Measurements from ENCODE around the gene ABCB6. TPM values are rescaled to one million over a fixed set of nuclear protein-coding genes. Genes with fewer than 3 reads are reported as not detected.
"Not testable (repeated sequence)": the region's sequence is repeated elsewhere in the genome, so short reads cannot be mapped to it uniquely, and the experiment has no call there.

Gene ABCB6
- total RNA-seq, 4 donors from 2014 or later = 17.4 to 27.3 (median 19.6) TPM

GRCh38 chr2:219204425-219205164 is 14.2 kb downstream of the ABCB6 start:
- H3K4me3 ChIP-seq = no peak overlapping the region
- no peaks in the 10 kb centered on the region for H3K9me3 ChIP-seq
- H3K27ac ChIP-seq (replicated peaks in 1 of 4) = no peak overlapping the region
- 94% methylated on average over 7 of the region's 7 CpGs for WGBS
- intact Hi-C loops (cut with DNase I) = loop anchor here (5.0 kb wide), 1 partner anchor 42 kb away; the partner anchor contains the start of gene NHEJ1
- peaks cover 0 to 10% (median 1%) of the 10 kb centered on the region in 4 donors for H3K27me3 ChIP-seq
- H3K36me3 ChIP-seq = peaks cover 0 to 16% (median 16%) of the 10 kb centered on the region in 4 donors
- peaks cover 17 to 24% (median 23%) of the 10 kb centered on the region in 4 donors for H3K4me1 ChIP-seq
- no peak for TF ChIP-seq POLR2AphosphoS5 (IDR thresholded peaks at IDR 0.05)
- TF ChIP-seq CTCF (IDR thresholded peaks at IDR 0.05) = no peak
- TF ChIP-seq EP300 (IDR thresholded peaks at IDR 0.05) = no peak
- no peak for DNase-seq (ENCODE audit: extremely low spot score)

- H3K27ac ChIP-seq (replicated peaks in 1 of 4); intact Hi-C loops (cut with DNase I); H3K4me3 ChIP-seq; H3K36me3 ChIP-seq; H3K9me3 ChIP-seq; H3K4me1 ChIP-seq; DNase-seq (ENCODE audit: extremely low spot score): not testable (repeated sequence)
- 80% methylated on average over 2 of the region's 21 CpGs for WGBS
- peaks cover 0 to 28% (median under 1%) of the 10 kb centered on the region in 4 donors for H3K27me3 ChIP-seq
These were observed 17.4 kb downstream of the ABCB6 start for GRCh38 chr2:219201331-219201730.

DNA sequence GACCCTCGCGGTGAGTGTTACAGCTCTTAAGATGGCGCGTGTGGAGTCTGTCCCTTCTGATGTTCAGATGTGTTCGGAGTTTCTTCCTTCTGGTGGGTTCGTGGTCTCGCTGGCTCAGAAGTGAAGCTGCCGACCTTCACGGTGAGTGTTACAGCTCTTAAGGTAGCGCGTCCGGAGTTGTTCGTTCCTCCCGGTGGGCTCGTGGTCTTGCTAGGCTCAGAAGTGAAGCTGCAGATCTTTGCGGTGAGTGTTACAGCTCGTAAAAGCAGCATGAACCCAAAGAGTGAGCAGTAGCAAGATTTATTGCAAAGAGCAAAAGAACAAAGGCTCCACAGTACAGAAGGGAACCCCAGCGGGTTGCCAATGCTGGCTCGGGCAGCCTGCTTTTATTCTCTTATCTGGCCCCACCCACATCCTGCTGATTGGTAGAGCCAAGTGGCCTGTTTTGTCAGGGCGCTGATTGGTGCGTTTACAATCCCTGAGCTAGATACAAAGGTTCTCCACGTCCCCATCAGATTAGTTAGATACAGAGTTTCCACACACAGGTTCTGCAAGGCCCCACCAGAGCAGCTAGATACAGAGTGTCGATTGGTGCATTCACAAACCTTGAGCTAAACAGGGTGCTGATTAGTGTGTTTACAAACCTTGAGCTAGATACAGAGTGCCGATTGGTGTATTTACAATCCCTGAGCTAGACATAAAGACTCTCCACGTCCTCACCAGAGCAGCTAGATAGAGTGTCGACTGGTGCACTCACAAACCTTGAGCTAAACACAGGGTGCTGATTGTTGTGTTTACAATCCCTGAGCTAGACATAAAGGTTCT is 18.0 kb downstream of the ABCB6 start:
- H3K4me1 ChIP-seq; intact Hi-C loops (cut with DNase I); H3K9me3 ChIP-seq; H3K27ac ChIP-seq (replicated peaks in 1 of 4); H3K4me3 ChIP-seq; H3K36me3 ChIP-seq: not testable (repeated sequence)
- DNase-seq (ENCODE audit: extremely low spot score) = peak; percentile 50
- WGBS = 90% methylated on average over 26 of the region's 26 CpGs
- H3K27me3 ChIP-seq = peaks cover 0 to 28% (median 0%) of the 10 kb centered on the region in 4 donors

DNA sequence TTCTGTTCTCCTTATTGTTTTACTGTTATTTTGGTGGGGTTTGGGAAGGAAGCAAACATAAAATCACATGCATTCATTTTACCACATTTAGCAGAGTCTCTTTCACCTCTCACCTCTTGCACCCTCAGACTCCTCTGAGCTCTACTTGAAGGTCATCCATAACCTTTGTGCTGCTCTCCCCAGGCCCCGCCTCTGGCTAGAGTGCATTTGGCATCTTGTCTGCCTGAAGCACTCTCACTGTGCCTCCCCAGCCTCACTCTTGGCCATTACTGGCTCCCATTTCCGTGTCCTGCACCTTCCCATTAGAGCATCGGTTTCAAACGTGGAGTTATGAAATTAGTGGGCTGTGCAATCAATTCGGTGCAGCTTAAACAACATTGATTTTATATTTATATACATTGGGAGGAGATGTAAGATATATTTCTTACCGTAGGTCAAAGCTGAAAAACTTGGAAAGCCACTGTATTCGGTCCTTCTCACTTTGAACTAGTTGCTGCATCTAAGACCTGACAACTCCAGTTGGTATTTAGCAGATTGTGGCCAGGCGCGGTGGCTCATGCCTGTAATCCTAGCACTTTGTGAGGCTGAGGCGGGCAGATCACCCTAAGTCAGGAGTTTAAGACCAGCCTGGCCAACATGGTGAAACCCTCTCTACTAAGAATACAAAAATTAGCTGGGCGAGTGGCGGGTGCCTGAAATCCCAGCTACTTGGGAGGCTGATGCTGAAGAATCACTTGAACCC is 19.1 kb downstream of the ABCB6 start:
- no peak for TF ChIP-seq EP300 (IDR thresholded peaks at IDR 0.05)
- H3K4me1 ChIP-seq = no peaks in the 10 kb centered on the region
- intact Hi-C loops (cut with DNase I) = no loop called here
- no peaks in the 10 kb centered on the region for H3K9me3 ChIP-seq
- H3K4me3 ChIP-seq = no peak overlapping the region
- peaks cover 0 to 28% (median 0%) of the 10 kb centered on the region in 4 donors for H3K27me3 ChIP-seq
- no peaks in the 10 kb centered on the region for H3K36me3 ChIP-seq
- no peak overlapping the region for H3K27ac ChIP-seq (replicated peaks in 1 of 4)
- peak; percentile 10 for DNase-seq (ENCODE audit: extremely low spot score)
- WGBS = 85% methylated on average over 12 of the region's 12 CpGs

DNA sequence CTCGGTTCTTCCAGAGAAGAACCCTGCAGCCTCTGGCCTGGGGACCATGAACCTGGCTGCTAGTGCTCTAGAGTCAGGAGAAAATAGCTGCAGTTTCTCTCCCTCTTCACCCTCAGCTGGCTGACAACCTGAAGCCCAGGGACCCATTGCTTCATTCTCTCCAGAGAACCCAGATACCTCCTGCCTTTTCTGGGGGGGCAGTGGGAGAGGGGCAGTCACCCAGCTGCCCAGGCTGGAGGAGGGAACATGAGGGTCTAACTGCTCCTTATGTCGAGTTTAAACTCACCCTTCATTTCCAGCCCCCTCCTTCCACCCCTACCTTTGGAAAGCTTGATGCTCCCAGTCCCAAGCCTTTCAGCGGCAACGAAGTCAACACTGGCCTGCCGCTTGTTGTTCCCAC is 19.8 kb downstream of the ABCB6 start:
- WGBS = 76% methylated on average over 5 of the region's 5 CpGs
- no peak overlapping the region for H3K4me3 ChIP-seq
- no peak for TF ChIP-seq POLR2A (IDR thresholded peaks at IDR 0.05; ENCODE audit: low read depth)
- TF ChIP-seq EP300 (IDR thresholded peaks at IDR 0.05) = no peak
- TF ChIP-seq CTCF (IDR thresholded peaks at IDR 0.05) = no peak
- TF ChIP-seq POLR2AphosphoS5 (IDR thresholded peaks at IDR 0.05) = no peak
- H3K36me3 ChIP-seq = no peaks in the 10 kb centered on the region
- H3K27ac ChIP-seq (replicated peaks in 1 of 4) = no peak overlapping the region
- peaks cover 0 to 28% (median 0%) of the 10 kb centered on the region in 4 donors for H3K27me3 ChIP-seq
- intact Hi-C loops (cut with DNase I) = no loop called here
- no peaks in the 10 kb centered on the region for H3K9me3 ChIP-seq
- DNase-seq (ENCODE audit: extremely low spot score) = no peak
- H3K4me1 ChIP-seq = no peaks in the 10 kb centered on the region

DNA sequence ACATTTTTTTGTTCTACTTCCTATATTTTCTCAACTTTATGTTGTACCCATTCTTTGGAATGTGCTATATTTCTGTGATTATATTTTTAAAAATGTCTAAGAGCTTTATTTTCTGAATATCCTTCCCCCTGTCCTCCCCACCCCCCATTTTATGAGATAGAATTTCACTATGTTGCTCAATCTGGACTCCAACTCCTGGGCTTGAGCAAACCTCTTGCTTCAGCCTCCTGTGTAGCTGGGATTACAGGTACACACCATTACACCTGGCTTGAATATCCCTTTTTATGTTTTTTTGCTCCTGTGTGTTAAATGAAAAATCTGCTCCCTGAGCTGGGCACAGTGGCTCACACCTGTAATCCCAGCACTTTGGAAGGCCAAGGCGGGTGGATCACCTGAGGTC is 21.4 kb downstream of the ABCB6 start:
- intact Hi-C loops (cut with DNase I) = no loop called here
- H3K4me1 ChIP-seq = no peaks in the 10 kb centered on the region
- H3K27ac ChIP-seq (replicated peaks in 1 of 4) = no peak overlapping the region
- peaks cover 0 to 28% (median 0%) of the 10 kb centered on the region in 4 donors for H3K27me3 ChIP-seq
- 80% methylated on average over 1 of the region's 1 CpG for WGBS
- DNase-seq (ENCODE audit: extremely low spot score) = no peak
- H3K9me3 ChIP-seq = no peaks in the 10 kb centered on the region
- no peak for TF ChIP-seq CTCF (IDR thresholded peaks at IDR 0.05)
- TF ChIP-seq POLR2A (IDR thresholded peaks at IDR 0.05; ENCODE audit: low read depth) = no peak
- H3K4me3 ChIP-seq = no peak overlapping the region
- H3K36me3 ChIP-seq = no peaks in the 10 kb centered on the region

All from esophagus muscularis mucosa (tissue), 4 donors.